Hindlimb muscle (tissue), 1 donor: ENCODE data around the gene EML4. TPM values are rescaled to one million over a fixed set of nuclear protein-coding genes. Genes with fewer than 3 reads are reported as not detected.
"Not testable (repeated sequence)": the region's sequence is repeated elsewhere in the genome, so short reads cannot be mapped to it uniquely, and the experiment has no call there.

Experiments used
- DNase-seq: peaks from one replicate; pipeline ENCODE4 v3.0.0-alpha.2; 2013
- polyA plus RNA-seq: library from polyadenylated mRNA; unstranded; fragments of 120-200 nt; gene quantifications from one replicate; pipeline ENCODE4 v1.2.1, GENCODE V29; 2013; ENCODE audit not compliant: insufficient read length

Gene EML4
- polyA plus RNA-seq, 1 donor: 30.6 TPM

DNA sequence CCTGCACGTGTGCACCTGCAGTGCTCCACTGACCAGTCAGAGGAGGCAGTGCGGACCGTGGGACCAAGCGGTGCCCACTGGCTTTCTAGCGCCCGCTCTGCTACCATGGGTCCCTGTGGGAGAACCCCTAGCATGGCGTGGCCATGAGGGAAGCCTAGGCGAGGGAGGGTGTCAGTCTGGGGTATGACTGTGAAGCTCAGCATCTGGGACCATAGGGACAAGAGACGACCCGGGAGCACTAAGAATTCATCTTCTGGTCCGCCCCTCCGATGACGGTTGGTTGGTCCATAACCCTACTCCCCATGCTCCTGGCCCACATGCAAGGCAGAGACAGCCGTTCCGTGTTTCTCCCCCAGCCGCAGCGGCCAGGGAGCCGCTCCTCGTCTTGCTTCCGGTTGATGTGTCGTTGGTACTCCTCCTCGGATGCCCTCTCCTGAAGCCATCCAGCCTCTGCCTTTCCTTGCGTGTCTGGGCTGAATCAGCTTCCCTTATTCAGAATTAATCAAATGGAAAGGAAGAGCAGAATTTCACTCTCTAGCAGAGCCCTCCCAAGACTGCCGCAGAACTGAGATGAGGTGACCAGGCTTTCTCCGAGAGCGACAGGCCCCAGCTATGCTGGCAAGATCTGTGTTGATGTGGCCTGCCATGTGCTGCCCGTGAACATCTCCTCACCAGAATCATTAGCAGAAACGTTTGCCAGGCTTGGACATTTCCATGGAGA, 168.9 kb downstream of the EML4 start:
- no peak for DNase-seq

DNA sequence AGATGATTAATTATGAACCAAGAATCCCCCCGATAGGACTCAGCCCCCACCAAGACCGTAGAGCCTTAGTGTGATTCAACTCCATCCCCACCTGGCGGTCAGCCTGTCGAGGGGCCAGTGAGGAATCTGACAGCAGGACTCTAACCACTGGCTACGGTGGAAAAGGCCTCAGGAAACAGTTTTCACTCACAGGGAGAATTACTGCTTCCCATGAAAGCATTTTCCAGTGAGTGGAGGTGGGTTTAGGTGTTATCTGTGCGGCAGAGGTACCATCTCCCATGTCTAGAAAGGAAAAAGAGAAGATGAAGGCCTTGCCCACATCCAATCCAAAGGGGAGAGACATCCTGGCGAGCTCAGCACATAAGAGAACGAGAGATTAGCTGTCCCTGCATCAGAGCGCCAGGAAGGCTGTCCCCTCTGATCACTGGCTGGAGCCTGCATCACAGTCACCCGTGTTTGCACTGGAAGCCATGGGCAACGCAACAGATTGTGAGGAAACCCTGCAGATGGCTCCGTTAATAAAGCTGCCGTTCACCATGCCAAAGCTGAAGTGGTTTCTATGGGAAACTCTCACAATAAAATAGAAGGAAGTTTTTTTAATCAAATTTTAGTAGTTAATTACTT, 169.5 kb downstream of the EML4 start:
- DNase-seq: no peak

DNA sequence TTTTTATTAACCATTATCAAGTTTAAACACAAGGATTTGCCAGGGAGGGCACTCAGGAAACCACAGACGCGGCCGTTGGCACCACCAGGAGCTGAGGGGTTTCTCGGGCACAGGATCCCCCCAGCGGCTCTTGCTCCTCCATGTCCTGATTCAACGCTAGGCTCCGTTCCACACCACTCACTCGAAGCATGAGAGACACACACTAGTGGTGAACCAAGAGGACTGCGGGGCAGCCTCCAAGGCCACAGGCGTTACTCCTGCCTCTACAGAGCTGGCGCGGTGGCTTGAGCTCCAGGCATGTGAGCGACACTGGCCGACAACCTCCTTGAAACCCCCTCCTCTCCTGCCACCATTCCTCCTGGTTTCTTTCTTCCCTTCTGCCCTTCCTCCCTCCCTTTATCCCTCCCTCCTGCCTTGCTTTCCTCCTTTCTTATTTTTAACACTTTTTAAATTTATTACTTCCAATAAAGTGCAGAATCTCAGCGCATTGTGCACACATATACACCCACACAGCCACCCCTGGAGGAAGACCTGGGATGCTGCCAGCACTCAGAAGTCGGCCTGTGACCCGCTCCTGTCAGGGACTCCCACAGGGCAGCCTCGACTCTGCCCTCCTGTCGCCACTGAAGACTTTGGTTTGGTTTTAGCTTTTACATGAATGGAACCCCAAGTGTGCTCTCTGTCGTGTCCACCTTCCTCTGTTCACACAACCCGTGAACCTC, 170.2 kb downstream of the EML4 start:
- no peak for DNase-seq

DNA sequence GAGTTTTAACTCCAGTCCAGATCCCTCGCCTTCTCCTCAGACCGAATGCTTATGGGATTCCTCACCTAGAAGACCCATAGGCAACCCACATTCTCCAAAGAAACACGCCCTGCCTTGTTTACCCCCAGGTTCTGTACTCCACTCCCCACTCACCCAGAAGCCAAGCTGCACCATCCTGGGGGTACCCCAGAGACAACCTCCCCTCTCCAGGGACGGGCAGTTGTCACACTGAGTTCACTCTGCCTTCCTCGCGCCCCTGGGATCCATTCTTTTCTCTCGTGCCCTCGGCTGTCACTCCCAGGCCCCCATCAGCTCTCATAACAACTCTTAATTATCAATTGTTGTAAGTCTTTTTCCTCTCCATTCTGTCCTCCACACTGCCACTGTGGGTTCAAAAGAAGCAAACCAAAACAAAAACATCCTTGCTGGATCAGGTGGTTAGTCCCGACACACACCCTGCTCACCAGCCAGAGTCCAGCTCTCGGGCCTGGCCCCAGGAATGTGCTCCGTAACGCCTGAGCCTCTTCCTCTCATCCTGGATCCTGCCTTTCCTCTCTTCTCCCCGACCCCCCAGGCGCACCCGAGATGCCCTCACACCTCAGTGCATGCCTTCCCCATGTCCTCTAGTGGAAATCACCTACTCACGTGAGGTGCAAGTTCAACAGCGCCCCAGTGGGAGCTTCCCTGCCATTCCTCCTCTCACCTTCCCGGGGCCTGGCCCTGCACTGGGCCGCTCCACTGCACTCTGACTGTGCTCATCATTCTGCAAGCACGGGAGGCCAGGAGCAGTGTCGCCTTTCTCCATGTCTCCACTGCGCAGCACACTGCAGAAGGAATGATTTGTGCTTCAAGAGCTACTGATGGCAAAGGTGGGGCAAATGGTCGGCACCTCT, 171.1 kb downstream of the EML4 start:
- DNase-seq: no peak

DNA sequence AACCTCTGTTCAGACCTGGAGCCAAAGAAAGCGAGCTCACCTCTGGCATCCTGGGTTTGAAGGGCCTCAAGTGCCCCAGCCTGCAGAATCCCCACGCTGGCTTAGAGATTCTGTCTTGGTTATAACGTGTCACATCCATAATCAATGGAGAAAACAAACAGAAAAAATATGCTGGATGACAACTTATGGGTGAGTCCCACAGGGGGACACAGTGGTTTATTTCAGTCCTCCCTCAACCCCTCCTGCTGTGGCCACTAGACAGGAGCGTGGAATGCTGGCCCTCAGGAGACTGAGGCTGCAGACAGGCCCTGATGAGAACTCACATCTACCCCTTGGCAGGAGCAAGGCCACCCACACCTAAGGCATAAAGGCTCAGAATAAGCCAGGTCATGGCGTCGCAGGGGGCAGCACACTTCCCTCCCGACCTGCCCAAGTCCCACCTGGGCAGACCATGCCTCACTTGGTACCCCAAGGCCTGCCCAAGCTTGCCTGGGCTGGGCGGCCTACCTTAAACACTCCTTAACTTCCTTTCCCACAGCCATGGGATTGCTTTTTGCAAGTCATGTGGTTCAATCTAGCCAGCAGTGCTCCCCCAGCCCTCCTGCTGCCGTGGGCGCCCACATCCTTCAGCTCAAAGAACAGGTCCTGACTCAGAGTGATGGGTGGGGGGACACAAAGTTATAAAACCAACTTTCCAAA, 171.9 kb downstream of the EML4 start:
- DNase-seq: no peak

DNA sequence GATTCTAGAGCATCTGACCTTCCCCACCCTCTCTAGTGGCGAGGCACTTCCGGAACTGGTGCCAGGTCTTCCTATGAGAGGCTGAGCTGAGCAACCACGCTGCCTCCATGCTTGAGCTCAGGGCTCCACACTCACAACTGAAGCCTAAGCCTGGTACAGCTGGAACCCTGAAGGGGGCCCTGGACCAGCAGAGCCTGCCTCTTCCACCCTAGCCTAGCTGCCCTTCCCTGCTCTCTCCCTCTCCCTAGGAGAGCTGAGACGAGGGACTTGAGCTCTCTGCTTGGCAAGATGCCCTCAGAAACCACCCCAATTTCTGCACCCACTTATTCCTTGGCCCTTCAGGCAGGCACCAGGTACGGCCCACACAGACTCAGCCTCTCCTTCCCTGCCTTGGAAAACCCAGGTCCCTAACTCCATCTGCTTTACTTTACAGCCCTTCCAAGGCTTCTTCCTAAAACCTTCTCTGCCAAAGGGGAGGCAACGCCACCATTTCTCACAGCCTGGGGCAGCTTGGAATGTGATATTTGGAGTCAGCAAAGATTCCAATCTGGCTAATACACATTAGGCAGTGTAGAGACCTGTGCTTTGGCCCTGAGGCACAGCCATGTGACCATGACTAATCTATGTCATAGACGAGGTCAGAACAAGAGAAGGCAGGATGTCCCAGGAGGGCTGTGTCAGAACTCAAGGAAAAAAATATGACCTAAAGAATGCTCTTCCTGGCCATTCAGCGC, 173.1 kb downstream of the EML4 start:
- no peak for DNase-seq

DNA sequence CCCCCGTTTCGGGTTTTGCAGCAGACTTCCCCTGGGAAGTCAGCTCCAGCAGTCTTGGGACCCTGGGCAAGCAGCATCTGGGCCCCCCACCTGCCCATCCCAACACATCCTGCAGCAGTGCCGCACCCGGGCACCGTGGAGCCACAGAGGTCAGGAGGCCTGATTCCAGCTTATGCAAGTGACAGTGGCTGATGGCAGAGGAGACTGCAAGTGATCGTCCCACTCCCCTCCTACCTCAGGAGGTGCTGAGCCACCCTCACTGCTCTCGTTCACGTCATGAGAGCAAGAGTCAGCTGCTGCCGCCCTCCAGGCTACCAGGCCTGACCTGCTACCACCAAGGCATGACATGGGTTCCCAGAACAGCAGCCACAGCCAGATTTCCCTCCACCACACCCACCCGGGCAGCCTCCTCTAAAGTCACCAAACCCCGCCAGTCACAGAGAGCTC, 173.7 kb downstream of the EML4 start:
- no peak for DNase-seq

GRCh38 chr2:42345986-42346385, 176.8 kb downstream of the EML4 start:
- DNase-seq: no peak

DNA sequence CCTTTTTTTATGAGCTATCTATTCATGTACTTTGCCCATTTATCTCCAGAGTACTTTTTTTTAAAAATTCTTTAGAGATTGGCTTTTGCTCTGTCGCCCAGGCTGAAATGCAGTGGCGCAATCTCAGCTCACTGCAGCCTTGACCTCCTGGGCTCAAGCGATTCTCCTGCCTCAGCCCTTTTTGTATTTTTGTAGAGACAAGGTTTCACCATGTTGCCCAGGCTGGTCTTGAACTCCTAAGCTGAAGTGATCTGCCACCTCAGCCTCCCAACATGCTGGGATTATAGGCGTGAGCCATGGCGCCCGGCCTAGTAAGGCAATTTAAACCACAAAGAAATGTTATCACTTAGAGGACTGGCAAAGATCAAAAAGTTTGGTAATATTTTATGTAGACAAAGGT, 177.7 kb downstream of the EML4 start:
- not testable (repeated sequence) for DNase-seq

- DNase-seq: not testable (repeated sequence)
These were observed 178.4 kb downstream of the EML4 start for GRCh38 chr2:42347518-42347917.

DNA sequence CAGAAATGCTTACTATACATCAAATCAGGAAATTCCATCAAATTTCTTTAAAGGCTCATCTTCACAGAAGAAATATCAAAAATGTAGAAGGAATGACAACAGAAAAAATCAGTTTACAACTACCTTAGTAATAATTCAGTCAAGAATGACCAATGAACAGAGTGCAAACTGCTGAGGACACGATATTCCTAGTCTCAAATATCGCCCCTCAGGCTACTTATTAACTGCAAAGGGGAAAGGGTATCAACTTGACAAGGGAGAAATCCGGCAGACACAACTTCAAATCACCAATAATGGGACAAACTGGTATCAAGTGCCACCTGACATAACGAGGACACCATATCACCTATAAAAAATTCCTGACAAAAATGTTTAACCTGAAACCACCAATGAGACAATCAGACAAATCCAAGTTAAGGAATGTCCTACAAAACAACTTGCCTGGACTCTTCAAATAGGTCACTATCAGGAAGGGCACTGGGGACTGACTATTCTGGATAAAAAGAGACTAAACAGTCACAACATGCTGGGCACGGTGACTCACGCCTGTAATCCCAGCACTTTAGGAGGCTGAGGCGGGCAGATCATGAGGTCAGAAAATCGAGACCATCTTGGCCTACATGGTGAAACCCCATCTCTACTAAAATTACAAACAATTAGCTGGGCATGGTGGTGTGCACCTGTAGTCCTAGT, 179.1 kb downstream of the EML4 start:
- DNase-seq: no peak

GRCh38 chr2:42350434-42351063, 181.4 kb downstream of the EML4 start:
- no peak for DNase-seq

- no peak for DNase-seq
These were observed 182.7 kb downstream of the EML4 start for GRCh38 chr2:42351864-42352263.

DNA sequence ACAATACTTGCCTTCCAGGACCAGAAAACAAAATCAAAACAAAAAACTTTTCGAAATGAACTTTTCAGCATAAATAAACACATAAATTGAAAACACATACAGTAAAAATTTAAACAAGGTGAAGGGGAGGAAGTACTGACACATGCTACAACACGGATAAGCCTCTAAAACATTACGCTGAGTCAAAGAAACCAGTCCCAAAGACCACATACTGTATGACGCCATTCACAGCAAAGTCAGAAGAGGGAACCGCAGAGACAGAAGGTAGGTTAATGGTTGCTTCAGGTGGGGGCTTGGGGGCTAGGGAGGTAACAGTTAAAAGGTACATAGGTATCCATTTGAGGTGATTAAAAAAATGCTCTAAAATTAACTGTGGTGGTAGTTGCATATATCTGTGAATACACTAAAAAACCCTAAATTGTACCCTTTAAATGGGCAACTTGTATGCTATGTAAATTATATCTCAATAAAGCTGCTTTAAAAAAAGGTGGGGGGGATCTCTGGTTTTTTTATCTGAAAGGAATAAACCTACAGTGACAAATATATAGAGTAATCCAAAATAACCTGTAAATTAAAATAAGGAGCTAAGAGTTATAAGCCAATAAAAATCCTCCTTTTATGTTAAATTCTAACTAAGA, 184.8 kb downstream of the EML4 start:
- no peak for DNase-seq

DNA sequence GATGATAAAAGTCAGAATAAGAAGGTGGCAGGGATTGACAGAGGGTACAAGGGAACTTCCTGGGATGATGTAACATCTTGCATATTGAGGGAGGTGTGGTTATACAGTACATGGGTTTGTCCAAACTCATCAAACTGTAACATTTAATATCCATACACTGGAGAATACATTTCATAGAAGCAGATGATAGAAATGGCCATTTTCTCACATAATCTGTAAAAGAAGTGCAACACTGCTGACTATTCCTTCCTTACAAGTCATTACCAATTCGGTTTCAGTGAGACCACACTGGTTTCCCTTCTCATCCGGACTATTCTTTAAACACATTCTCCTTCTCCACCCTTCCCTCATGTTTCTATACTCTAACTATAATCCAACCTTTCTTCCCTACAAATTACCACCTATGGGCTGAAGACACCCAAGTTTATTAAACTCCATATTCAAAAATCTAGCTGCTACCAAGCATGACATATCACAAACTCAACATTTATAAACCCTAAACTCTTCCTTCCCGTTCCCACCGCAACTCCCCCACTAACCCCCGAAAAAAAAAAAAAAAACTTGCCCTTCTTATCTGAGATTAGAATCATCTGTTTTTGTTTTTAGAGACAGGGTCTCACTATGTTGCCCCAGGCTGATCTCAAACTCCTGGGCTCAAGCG, 190.3 kb downstream of the EML4 start:
- no peak for DNase-seq

DNA sequence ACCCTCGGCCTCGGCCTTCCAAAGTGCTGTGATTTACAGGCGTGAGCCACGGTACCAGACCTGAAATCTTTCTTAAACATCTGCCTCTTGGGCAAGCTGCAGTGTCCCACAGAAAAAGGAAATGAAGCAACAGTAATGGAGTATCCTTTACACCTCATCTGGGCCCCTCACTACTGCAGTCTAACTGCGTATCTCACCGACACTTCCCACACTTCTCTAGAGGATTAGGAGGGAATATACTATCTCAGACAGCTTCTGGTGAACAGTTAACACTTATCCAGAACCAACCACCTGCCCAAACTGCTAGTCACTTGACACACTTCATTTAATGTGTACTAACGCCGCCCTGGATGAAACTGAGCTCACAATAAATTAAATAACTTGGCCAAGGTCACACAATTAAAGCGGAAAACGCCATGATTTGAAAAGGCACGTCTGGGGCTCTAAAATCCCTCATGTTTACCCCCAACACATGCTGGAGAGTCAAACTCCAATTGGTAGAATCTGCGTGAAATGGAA, 190.9 kb downstream of the EML4 start:
- DNase-seq: peak; percentile 21

- no peak for DNase-seq
These were observed 191.3 kb downstream of the EML4 start for GRCh38 chr2:42360493-42360889.

DNA sequence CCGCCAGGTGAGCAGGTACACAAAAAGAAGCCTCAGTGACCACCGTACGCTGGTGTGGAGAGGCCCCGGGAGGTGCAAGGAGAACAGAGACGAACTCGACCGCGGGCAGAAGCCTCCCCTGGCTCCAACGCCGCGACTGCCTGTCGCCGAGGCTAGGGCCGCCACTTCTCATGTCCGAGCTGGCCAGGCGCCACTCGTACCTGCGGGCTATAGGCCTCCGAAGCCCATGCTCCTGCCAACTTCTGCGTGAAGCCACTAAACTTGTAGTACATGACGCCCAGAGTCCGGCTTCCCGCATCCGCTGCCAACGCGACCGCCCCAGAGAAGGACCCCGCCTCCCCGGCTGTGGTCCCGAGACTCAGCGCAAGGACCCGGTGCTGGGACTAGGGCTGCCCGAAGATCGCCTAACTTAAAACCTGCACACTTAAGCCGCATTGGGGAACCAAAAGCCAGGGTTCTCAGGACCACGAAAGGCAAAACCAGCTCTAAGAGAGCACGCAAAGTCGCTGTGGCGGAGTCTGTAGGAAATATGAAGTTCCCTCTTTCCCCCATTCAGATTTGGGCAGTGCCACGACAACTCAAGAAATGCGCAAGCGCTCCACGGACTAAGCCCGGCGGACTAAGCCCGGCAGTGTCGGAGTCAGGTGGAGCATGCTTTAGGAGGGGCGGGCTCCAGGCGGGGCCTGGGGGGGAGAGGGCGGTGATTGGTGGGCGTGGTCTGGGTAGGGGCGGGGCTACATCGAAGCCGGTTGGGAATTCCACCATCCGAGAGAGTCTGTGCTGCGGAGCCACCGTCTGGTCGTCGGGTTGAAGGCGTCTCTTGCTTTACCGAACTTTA, 192.0 kb downstream of the EML4 start, which contains the start of gene COX7A2L:
TSS of gene COX7A2L (minus strand) at position 328 of the 838 bp plus-strand sequence. CDS start at position 272, 56 bp downstream.
- DNase-seq: peak; percentile 96
